ENCODE results near the gene BBS12.
"Not testable (repeated sequence)": the region's sequence is repeated elsewhere in the genome, so short reads cannot be mapped to it uniquely, and the experiment has no call there.

Gene BBS12

DNA sequence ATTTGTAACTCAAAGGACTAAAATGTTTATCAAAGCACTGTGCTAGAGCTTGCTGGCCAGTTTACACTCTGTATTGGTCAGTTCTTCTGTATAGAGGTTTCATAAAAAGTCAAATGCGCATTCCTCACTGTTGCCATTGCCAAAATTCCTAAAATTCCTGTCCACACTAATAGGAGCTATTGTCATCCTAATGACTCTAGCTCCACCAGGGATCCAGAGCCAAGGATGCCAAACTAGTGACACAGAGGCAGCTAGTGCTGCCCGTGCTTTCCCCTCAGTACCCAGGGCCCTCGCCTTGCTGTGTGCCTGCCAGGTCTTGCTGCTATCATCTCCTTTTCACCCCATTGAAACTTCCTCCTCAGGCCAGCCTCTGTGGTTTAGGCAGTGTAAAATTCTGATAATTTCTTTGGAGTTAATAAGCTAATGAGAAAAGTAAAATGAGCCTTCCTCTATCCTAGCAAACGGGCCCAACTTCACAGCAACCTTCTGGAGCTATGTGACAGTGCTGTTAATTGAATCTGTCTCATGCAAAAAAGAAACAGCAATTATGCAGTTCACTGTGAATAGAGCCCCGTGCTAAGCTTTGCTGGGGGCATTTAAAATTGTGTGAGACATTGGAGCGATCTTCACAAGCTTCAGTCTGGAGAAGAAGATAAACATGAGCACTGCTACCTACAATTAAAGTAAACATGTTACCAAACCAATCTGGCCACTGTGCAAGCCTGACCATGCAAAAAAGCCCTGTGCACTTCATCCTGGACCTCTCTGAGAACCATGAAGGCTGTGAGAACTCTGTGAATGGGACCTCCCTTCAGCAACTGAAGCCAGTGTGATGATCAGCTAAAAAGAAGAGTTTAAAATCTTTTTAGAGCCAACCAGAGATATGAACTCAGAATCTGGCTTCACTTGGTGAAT lies 51.1 kb downstream of the BBS12 start:
- CTCF ChIA-PET = interaction anchor here (0.7 to 2.5 kb wide), 5 partner anchors 10 to 131 kb away, joined by 3 to 6 read pairs (median 3); no protein-coding TSS in a partner anchor
- POLR2A ChIA-PET = no interaction called here
- TF ChIP-seq, protein P1, sequence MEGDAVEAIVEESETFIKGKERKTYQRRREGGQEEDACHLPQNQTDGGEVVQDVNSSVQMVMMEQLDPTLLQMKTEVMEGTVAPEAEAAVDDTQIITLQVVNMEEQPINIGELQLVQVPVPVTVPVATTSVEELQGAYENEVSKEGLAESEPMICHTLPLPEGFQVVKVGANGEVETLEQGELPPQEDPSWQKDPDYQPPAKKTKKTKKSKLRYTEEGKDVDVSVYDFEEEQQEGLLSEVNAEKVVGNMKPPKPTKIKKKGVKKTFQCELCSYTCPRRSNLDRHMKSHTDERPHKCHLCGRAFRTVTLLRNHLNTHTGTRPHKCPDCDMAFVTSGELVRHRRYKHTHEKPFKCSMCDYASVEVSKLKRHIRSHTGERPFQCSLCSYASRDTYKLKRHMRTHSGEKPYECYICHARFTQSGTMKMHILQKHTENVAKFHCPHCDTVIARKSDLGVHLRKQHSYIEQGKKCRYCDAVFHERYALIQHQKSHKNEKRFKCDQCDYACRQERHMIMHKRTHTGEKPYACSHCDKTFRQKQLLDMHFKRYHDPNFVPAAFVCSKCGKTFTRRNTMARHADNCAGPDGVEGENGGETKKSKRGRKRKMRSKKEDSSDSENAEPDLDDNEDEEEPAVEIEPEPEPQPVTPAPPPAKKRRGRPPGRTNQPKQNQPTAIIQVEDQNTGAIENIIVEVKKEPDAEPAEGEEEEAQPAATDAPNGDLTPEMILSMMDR (IDR thresholded peaks at IDR 0.05; ENCODE audit: control extremely low read depth, extremely low read depth, low read depth, missing control alignments) = no peak
- DNase-seq (ENCODE audit: extremely low spot score) = no peak

DNA sequence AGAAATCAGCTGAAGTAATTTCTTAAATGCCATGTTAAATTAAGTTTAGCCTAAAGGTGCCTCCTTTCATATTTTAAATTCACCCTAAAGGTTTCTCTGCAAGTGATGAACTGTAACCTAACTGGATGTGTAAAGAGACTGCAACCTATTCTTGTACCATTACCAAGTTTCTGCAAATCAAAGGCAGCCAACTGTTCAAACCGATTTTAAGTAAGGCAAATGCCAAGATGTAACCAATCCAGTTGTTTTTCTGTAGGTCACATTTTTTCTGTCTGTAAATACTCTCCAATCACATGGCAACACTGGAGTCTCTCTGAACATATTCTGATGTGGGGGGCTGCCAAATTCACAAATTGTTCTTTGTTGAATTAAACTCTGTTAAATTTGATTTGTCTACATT lies 51.8 kb downstream of the BBS12 start:
- ChIA-PET CTCF (interaction anchor here (1.0 to 2.5 kb wide), 3 partner anchors 18 to 130 kb away, joined by 3 to 6 read pairs (median 3); no protein-coding TSS in a partner anchor), POLR2A (no interaction called here)
- TF ChIP-seq, protein P1 (IDR thresholded peaks at IDR 0.05; ENCODE audit: control extremely low read depth, extremely low read depth, low read depth, missing control alignments) = no peak
- no peak for DNase-seq (ENCODE audit: extremely low spot score)

DNA sequence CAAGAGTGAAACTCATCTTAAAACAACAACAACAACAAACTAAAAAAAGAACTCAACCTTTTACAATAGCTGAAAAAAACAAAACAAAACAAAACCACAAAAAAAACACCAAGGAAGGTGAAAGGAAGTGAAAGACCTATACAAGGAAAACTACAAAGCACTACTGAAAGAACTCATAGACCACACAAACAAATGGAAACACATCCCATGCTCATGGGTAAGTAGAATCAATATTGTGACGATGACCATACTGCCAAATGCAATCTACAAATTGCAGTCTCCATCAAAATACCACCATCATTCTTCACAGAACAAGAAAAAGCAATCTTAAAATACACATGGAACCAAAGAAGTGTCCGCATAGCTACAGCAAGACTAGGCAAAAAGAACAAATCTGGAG lies 52.6 kb downstream of the BBS12 start:
- TF ChIP-seq, protein P1 (IDR thresholded peaks at IDR 0.05; ENCODE audit: control extremely low read depth, extremely low read depth, low read depth, missing control alignments) = no peak
- ChIA-PET CTCF (no interaction called here), POLR2A (no interaction called here)
- no peak for DNase-seq (ENCODE audit: extremely low spot score)

DNA sequence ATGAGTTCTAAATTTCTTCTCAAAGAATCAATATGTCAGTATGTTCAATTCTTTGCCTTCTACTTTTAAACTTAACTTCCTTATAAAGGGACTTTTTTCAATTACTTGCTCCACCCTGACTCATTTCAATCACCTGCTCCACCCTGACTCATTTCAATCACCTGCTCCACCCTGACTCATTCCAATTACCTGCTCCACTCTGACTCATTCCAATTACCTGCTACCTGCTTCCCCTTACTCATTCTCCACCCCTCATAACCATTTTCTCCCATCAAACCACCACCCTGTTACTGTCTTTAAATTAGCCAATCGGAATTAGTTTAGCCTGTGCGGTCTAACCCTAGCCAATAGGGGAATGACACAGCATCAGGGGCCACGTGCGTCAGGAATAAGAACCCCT lies 53.8 kb downstream of the BBS12 start:
- DNase-seq (ENCODE audit: extremely low spot score); POLR2A ChIA-PET; CTCF ChIA-PET: not testable (repeated sequence)

DNA sequence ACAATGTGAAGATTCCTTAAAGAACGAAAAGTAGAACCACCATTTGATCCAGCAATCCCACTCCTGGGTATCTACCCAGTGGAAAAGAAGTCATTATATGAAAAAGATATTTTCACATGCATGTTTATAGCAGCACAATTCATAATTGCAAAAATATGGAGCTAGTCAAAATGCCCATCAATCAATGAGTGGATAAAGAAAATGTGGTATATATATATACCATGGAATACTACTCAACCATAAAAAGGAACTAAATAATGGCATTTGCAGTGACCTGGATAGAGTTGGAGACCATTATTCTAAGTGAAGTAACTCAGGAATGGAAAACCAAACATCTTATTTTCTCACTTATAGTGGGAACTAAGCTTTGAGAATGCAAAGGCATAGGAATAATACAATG lies 54.4 kb downstream of the BBS12 start:
- CTCF ChIA-PET; POLR2A ChIA-PET; DNase-seq (ENCODE audit: extremely low spot score): not testable (repeated sequence)

DNA sequence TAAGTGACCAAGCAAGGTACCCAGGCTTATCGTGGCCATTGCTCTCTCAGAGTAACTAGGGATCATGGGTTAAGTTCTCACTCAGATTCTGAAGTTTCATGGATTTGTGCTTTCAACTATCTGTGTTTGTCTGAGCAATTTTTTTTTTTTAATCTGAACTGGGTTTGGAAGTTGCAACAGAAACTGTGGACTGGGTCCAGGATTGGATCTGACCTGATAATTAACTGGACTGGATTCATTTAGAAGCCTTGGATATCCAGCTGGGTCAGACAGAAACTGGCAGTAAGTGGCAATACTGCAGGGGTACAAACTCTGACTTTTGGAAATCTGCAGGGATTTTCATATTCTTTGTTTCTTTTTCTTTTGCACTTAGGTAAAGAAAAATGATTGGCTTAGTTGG lies 55.4 kb downstream of the BBS12 start:
- ChIA-PET CTCF (no interaction called here), POLR2A (no interaction called here)
- no peak for DNase-seq (ENCODE audit: extremely low spot score)
- TF ChIP-seq, protein P1 (IDR thresholded peaks at IDR 0.05; ENCODE audit: control extremely low read depth, extremely low read depth, low read depth, missing control alignments) = no peak

DNA sequence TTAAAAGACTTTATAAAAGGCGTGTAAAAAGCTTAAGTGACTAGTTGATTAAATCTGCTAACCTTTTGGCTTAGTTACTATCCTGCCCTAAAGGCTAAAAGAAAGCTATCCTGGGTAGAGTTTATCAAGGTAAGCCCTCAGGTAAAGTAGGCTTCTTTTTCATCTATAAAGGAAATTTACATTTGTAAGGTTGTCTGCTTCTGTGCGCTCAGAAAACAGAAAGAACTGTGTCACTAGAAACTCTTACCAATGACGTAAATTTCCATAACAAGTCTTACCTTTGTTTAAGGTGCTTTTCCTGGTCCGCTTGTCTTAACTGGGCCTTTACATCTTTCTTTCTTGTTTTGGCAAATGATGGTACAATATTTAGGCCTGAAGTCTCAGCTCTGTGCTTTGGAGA lies 56.4 kb downstream of the BBS12 start:
- ChIA-PET CTCF (interaction anchor here (0.8 to 1.8 kb wide), 5 partner anchors 10 to 212 kb away, joined by 3 to 8 read pairs (median 4); no protein-coding TSS in a partner anchor), POLR2A (no interaction called here)
- DNase-seq (ENCODE audit: extremely low spot score) = no peak
- TF ChIP-seq, protein P1 (IDR thresholded peaks at IDR 0.05; ENCODE audit: control extremely low read depth, extremely low read depth, low read depth, missing control alignments) = no peak

Measured in GM10248 (cell line).